Lung (tissue), 12 donors: Measurements from ENCODE around the gene LSMEM2. TPM values are rescaled to one million over a fixed set of nuclear protein-coding genes. Genes with fewer than 3 reads are reported as not detected.

ENCODE experiments used
- ATAC-seq: fragments of 200-7000 bp; cut with Tn5 transposase; one replicate; pipeline ENCODE4 v1.9.1; 2020; ENCODE audit warnings: moderate number of reproducible peaks; ENCODE audit not compliant: insufficient read depth, low FRiP score
- DNase-seq, 3 donors: peaks; one replicate each; pipeline ENCODE4 v3.0.0-alpha.2; 2013 to 2017
- H3K27ac ChIP-seq, 2 donors: one replicate each; pipeline ENCODE4 v1.5.1; 2013; ENCODE audit warnings: mild to moderate bottlenecking in 2 of 2, moderate library complexity in 2 of 2, control low read depth in 1 of 2, inconsistent platforms in 1 of 2, low read depth in 1 of 2, low read length in 1 of 2
- H3K27me3 ChIP-seq, 3 donors: one replicate each; pipeline ENCODE4 v1.5.1; 2013; ENCODE audit warnings: low read length in 2 of 3; ENCODE audit not compliant: control insufficient read depth in 3 of 3, insufficient read depth in 3 of 3
- H3K36me3 ChIP-seq, 4 donors: one replicate each; pipeline ENCODE4 v1.5.1; 2013; ENCODE audit warnings: low read length in 4 of 4, mild to moderate bottlenecking in 1 of 4, moderate library complexity in 1 of 4; ENCODE audit not compliant: control insufficient read depth in 4 of 4, insufficient read depth in 4 of 4
- H3K4me1 ChIP-seq, 5 donors: one replicate each; pipeline ENCODE4 v1.5.1; 2013; ENCODE audit warnings: low read length in 5 of 5, mild to moderate bottlenecking in 2 of 5, moderate library complexity in 1 of 5; ENCODE audit not compliant: control insufficient read depth in 5 of 5, insufficient read depth in 5 of 5
- H3K4me3 ChIP-seq: one replicate; pipeline ENCODE4 v1.5.1; 2013; ENCODE audit warnings: mild to moderate bottlenecking, control low read depth, moderate library complexity
- H3K9ac ChIP-seq, 2 donors: one replicate each; pipeline ENCODE4 v1.5.1; 2013; ENCODE audit warnings: low read length in 2 of 2, control low read depth in 1 of 2; ENCODE audit not compliant: insufficient read depth in 1 of 2
- H3K9me3 ChIP-seq, 4 donors: one replicate each; pipeline ENCODE4 v1.5.1; 2013; ENCODE audit warnings: low read length in 3 of 4, mild to moderate bottlenecking in 1 of 4, moderate library complexity in 1 of 4; ENCODE audit not compliant: control insufficient read depth in 4 of 4, insufficient read depth in 3 of 4
- CTCF ChIP-seq: IDR thresholded peaks from 2 replicates; pipeline ENCODE4 v1.5.1; 2012; ENCODE audit warnings: mild to moderate bottlenecking; ENCODE audit errors: control extremely low read depth, extremely low read depth
- WGBS, 2 donors: extraction: QIAGEN DNeasy Blood & Tissue Kit; methylation state at CpG; one replicate each; pipeline ENCODE4 v1.1.7; 2013; 5-methylcytosine and 5-hydroxymethylcytosine counted together
- polyA plus RNA-seq, 2 donors: library from polyadenylated mRNA; stranded (reverse); fragments of 200-250 nt; gene quantifications; one replicate each; pipeline ENCODE4 v1.2.1, GENCODE V29; 2013
- total RNA-seq, 2 donors: library from RNA; depleted of rRNA in 1 of 2; stranded (reverse); fragments of >200 nt in 1 of 2; gene quantifications; one replicate each; pipeline ENCODE4 v1.2.1, GENCODE V29; 2014 to 2021
- donor health status: control.
- donor health status: control.
- donor health status: Bipolar disorder and iron deficiency.
- donor health status: healthy.
- donor health status: DM: yes; HTN: yes; CAD: no.

Gene LSMEM2
- total and polyA plus RNA-seq, 4 donors, result 0.10 to 0.49 (median 0.12) TPM; not detected in 1

- 63 to 95% methylated on average over 1 of the region's 1 CpG for WGBS, 2 donors
- no peak for TF ChIP-seq CTCF
- no peaks in the 10 kb centered on the region for H3K9me3 ChIP-seq
- H3K36me3 ChIP-seq, result no peaks in the 10 kb centered on the region
- DNase-seq (peak in 1 of 3 donors; percentile 12), ATAC-seq (no peak)
- H3K27me3 ChIP-seq, result no peaks in the 10 kb centered on the region
- H3K9ac ChIP-seq, result peak overlapping the region; percentile 57 to 81
- H3K27ac ChIP-seq, result peak overlapping the region; percentile 55 to 91
- H3K4me3 ChIP-seq, result no peak overlapping the region
- H3K4me1 ChIP-seq, result peaks cover 0 to 77% (median 34%) of the 10 kb centered on the region in 5 donors
These were observed 13.3 kb upstream of the LSMEM2 start for GRCh38 chr3:50265571-50265970.

- ATAC-seq (no peak), DNase-seq (peak in 1 of 3 donors; percentile 14)
- peak overlapping the region; percentile 91 to 93 for H3K27ac ChIP-seq
- no peaks in the 10 kb centered on the region for H3K27me3 ChIP-seq
- peaks cover 0 to 74% (median 30%) of the 10 kb centered on the region in 5 donors for H3K4me1 ChIP-seq
- no peaks in the 10 kb centered on the region for H3K9me3 ChIP-seq
- no peaks in the 10 kb centered on the region for H3K36me3 ChIP-seq
- no peak for TF ChIP-seq CTCF
- WGBS, 2 donors, result 76% methylated on average over 6 of the region's 6 CpGs
- H3K9ac ChIP-seq, result peak overlapping the region in 1 of 2 donors; percentile 32
- H3K4me3 ChIP-seq, result no peak overlapping the region
These were observed 12.9 kb upstream of the LSMEM2 start for GRCh38 chr3:50266017-50266416.

GRCh38 chr3:50266836-50267235 lies 12.1 kb upstream of the LSMEM2 start:
- 52 to 63% methylated on average over 7 of the region's 7 CpGs for WGBS, 2 donors
- ATAC-seq (no peak), DNase-seq (peak in 1 of 3 donors; percentile 16)
- peaks cover 0 to 68% (median 28%) of the 10 kb centered on the region in 5 donors for H3K4me1 ChIP-seq
- no peaks in the 10 kb centered on the region for H3K27me3 ChIP-seq
- peak overlapping the region in 1 of 2 donors; percentile 47 for H3K9ac ChIP-seq
- H3K4me3 ChIP-seq, result no peak overlapping the region
- H3K27ac ChIP-seq, result peak overlapping the region; percentile 91 to 93
- no peaks in the 10 kb centered on the region for H3K9me3 ChIP-seq
- H3K36me3 ChIP-seq, result peaks cover 0 to 1% (median 0%) of the 10 kb centered on the region in 4 donors
- TF ChIP-seq CTCF, result no peak
